Heart left ventricle (tissue), 16 donors: ENCODE data around the gene MTURN. TPM values are rescaled to one million over a fixed set of nuclear protein-coding genes. Genes with fewer than 3 reads are reported as not detected.

Experiments
- ATAC-seq, 4 donors: fragments of 200-7000 bp; cut with Tn5 transposase; one replicate each; pipeline ENCODE4 v1.9.1; 2020 to 2022; ENCODE audit warnings: moderate library complexity in 4 of 4, mild to moderate bottlenecking in 3 of 4, moderate number of reproducible peaks in 1 of 4
- DNase-seq, 5 donors: peaks; one replicate each; pipeline ENCODE4 v3.0.0-alpha.2; 2020
- H3K27ac ChIP-seq, 12 donors: fragments of 200-600 bp; sonication (generic) in 4 of 12; one replicate each; pipeline versions ENCODE4 v1.5.0 to v1.8.0; 2016 to 2022; ENCODE audit warnings: mild to moderate bottlenecking in 2 of 12
- H3K27me3 ChIP-seq, 9 donors: fragments of 200-600 bp; sonication (generic) in 2 of 9; one replicate each; pipeline versions ENCODE4 v1.5.1 to v1.8.0; 2016 to 2022; ENCODE audit warnings: mild to moderate bottlenecking in 3 of 9
- H3K36me3 ChIP-seq, 9 donors: fragments of 200-600 bp; sonication (generic) in 2 of 9; one replicate each; pipeline versions ENCODE4 v1.5.0 to v1.8.0; 2018 to 2022; ENCODE audit warnings: mild to moderate bottlenecking in 2 of 9
- H3K4me1 ChIP-seq, 12 donors: fragments of 200-600 bp; sonication (generic) in 4 of 12; one replicate each; pipeline versions ENCODE4 v1.5.0 to v1.8.0; 2016 to 2022; ENCODE audit warnings: mild to moderate bottlenecking in 3 of 12
- H3K4me3 ChIP-seq, 12 donors: fragments of 200-600 bp; sonication (generic) in 4 of 12; one replicate each; pipeline versions ENCODE4 v1.5.0 to v1.8.0; 2017 to 2022; ENCODE audit warnings: mild to moderate bottlenecking in 9 of 12, moderate library complexity in 4 of 12
- H3K9me3 ChIP-seq, 12 donors: fragments of 200-600 bp; sonication (generic) in 4 of 12; one replicate each; pipeline versions ENCODE4 v1.5.0 to v1.8.0; 2016 to 2022; ENCODE audit warnings: mild to moderate bottlenecking in 1 of 12
- CTCF ChIP-seq, 12 donors: fragments of 200-600 bp; sonication (generic) in 4 of 12; IDR thresholded peaks; one replicate each; pipeline versions ENCODE4 v1.5.0 to v1.8.0; 2018 to 2022; ENCODE audit warnings: antibody characterized with exemption in 12 of 12, mild to moderate bottlenecking in 5 of 12
- POLR2A ChIP-seq, 2 donors: fragments of 450-650 bp; IDR thresholded peaks; one replicate each; pipeline ENCODE4 v1.6.1; 2017; ENCODE audit warnings: antibody characterized with exemption in 2 of 2, mild to moderate bottlenecking in 2 of 2, moderate library complexity in 2 of 2
- WGBS, 4 donors: extraction: QIAGEN DNeasy Blood & Tissue Kit in 2 of 4; methylation state at CpG; one replicate each; pipeline versions ENCODE4 v1.1.5 to v1.1.7; 2013 to 2018; 5-methylcytosine and 5-hydroxymethylcytosine counted together
- intact Hi-C, 10 donors: fragments of 100-400 bp; cut with DNase I; formaldehyde crosslinking; loops; one replicate each; pipeline versions ENCODE4 v1.11.1 to v1.14.2; 2022
- polyA plus RNA-seq, 2 donors: library from polyadenylated mRNA; stranded (reverse); fragments of 200-250 nt; gene quantifications; one replicate each; pipeline ENCODE4 v1.2.3, GENCODE V29; 2013
- total RNA-seq, 9 donors: library from RNA; depleted of rRNA in 2 of 9; stranded (reverse); fragments of >200 nt in 2 of 9; fragmentation: NEBNext Ultra II Directional in 3 of 9; extraction: Animal tissue kit (Norgen Biotek cat#: 25700) in 3 of 9; gene quantifications; one replicate each; pipeline versions ENCODE4 v1.1.0 to v1.2.4, GENCODE V29; 2016 to 2023
- donor health status: ischemic (EF 13 %, LVEDD 7.1; RV severe dilation, severe dysfunction).
- donor health status: healthy with polysubstance abuse.
- donor health status: DM: no; HTN: yes; CAD: no.
- donor health status: DM: no; HTN: no; CAD: no.
- donor health status: ischemic (EF 25% LVEDD 6.9; RV normal size, moderate dysfunction).
- donor health status: ischemic (EF 25% LVEDD 5.7; RV mildly dilated, moderate dysfunction).
- donor health status: healthy.
- donor health status: DM: yes; HTN: yes; CAD: no.
- donor health status: ischemic (EF 35%, LVEDD 5.7; RV mildly dilated, moderate dysfunction).
- donor health status: nonischemic (EF 11% LVEDD 7.7; RV severe dilation, severe dysfunction).
- donor health status: DM: yes; HTN: yes; CAD: no.
- donor health status: PGD.
- donor health status: ischemic (EF 29% LVEDD 5.4; RV normal size, mild dysfunction).
- donor health status: nonischemic (EF 23%, LVEDD 6.1; RV moderate dilation, normal function).

The MTURN gene
- total and polyA plus RNA-seq, 11 donors, result 7.7 to 45.2 (median 21.3) TPM

- DNase-seq, result no peak
- intact Hi-C loops, result loop anchor here in 7 of 10 donors (5.0 to 10.0 kb wide), 8 partner anchors 107 to 399 kb away; partner anchors contain the start of genes GGCT (in 1 of the 7) and ZNRF2 (in 1 of the 7)
Measured at GRCh38 chr7:30167901-30168300, 33.1 kb downstream of the MTURN start.

DNA sequence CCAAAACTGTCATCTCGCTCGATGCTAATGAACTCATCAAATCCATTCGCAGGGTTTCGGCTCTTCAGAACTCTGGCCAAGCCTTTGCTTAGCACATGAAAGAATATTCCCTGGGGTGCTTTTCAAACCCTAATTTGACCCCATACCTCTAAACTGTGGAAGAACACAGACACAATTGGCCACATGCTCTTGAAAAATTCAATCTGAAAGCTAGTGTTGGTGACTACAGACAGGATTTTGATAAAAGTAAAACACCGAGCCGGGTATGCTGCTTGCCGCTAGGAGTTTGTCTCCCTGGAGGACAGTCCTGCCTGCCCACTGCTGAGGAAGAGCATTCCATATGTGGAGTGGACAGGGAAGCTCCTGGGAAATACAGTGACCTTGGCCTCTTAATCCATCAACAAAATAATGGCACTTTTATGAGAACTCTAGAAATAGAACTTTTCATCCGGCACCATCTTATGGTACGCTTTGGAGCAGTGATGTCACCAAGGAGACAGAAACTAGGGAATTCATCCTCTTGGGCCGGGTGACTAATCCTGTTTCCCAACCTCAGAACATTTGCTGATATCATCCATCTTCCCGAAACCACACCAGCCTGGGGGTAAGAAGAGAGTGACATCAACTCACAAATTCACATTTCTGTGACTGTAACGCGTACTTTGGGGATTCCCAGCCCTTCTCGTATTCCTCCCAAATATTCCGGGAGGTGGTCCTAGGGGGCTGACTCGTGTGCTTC, 34.2 kb downstream of the MTURN start:
- H3K27ac ChIP-seq, result peak overlapping the region in 4 of 12 donors; percentile 20 to 55 (median 42)
- WGBS, 4 donors, result 76 to 90% (median 86%) methylated on average over 16 of the region's 16 CpGs
- H3K9me3 ChIP-seq, result no peaks in the 10 kb centered on the region
- H3K4me1 ChIP-seq, result peaks cover 0 to 87% (median 30%) of the 10 kb centered on the region in 12 donors
- no peak overlapping the region for H3K4me3 ChIP-seq
- TF ChIP-seq CTCF (IDR thresholded peaks at IDR 0.05) (no peak), POLR2A (IDR thresholded peaks at IDR 0.05) (no peak)
- DNase-seq, result no peak
- intact Hi-C loops, result loop anchor here in 7 of 10 donors (5.0 to 10.0 kb wide), 8 partner anchors 106 to 398 kb away; partner anchors contain the start of genes GGCT (in 1 of the 7) and ZNRF2 (in 1 of the 7)
- no peaks in the 10 kb centered on the region for H3K36me3 ChIP-seq
- peak in 2 of 4 donors; percentile 1 to 5 for ATAC-seq
- no peaks in the 10 kb centered on the region for H3K27me3 ChIP-seq

More at GRCh38 chr7:30167901-30168300, 33.1 kb downstream of the MTURN start:
- Histone ChIP-seq H3K4me1 (peaks cover 0 to 87% (median 25%) of the 10 kb centered on the region in 12 donors), H3K27me3 (no peaks in the 10 kb centered on the region), H3K36me3 (no peaks in the 10 kb centered on the region), H3K4me3 (no peak overlapping the region), H3K9me3 (no peaks in the 10 kb centered on the region), H3K27ac (no peak overlapping the region)
- ATAC-seq, result no peak
- WGBS, 4 donors, result 80 to 86% (median 84%) methylated on average over 6 of the region's 6 CpGs
- TF ChIP-seq POLR2A (IDR thresholded peaks at IDR 0.05), result no peak
- TF ChIP-seq CTCF (IDR thresholded peaks at IDR 0.05), result no peak

DNA sequence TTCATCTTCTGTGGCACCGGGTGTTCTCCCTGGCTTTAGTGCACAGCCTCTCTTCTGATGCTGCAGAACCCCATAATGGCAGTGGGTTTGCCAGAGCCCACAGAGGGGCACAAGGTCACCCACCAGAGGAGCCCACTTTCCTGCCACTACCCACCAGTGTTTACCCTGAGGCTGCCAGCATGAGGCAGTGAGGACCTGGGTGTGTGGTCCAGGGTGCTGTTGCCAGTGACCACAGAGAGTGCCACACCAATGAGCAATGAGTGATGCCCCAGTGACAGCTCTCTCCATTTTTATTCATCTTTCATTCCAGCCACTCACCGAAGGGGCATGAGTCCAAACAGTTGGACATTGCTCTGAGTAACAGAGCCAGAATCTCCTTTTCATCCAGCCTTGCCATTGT, 34.8 kb downstream of the MTURN start:
- 88 to 93% (median 89%) methylated on average over 2 of the region's 2 CpGs for WGBS, 4 donors
- no peaks in the 10 kb centered on the region for H3K27me3 ChIP-seq

More for the DNA sequence above, 34.8 kb downstream of the MTURN start:
- Histone ChIP-seq H3K9me3 (no peaks in the 10 kb centered on the region), H3K4me1 (peaks cover 0 to 85% (median 32%) of the 10 kb centered on the region in 12 donors), H3K4me3 (no peak overlapping the region), H3K36me3 (no peaks in the 10 kb centered on the region), H3K27ac (peak overlapping the region in 4 of 12 donors; percentile 20 to 55 (median 41))
- no peak for ATAC-seq
- intact Hi-C loops, result loop anchor here in 7 of 10 donors (5.0 to 10.0 kb wide), 8 partner anchors 105 to 398 kb away; partner anchors contain the start of genes GGCT (in 1 of the 7) and ZNRF2 (in 1 of the 7)
- TF ChIP-seq CTCF (IDR thresholded peaks at IDR 0.05) (no peak), POLR2A (IDR thresholded peaks at IDR 0.05) (no peak)
- no peak for DNase-seq
